Lower lobe of right lung (tissue), 2 donors: ENCODE measurements around the gene BTBD10. TPM values are rescaled to one million over a fixed set of nuclear protein-coding genes. Genes with fewer than 3 reads are reported as not detected.

Experiments used
- ATAC-seq, 2 donors: fragments of 200-7000 bp; cut with Tn5 transposase; one replicate each; pipeline ENCODE4 v1.9.1; 2020 to 2022; ENCODE audit warnings: mild to moderate bottlenecking in 2 of 2, moderate library complexity in 2 of 2
- DNase-seq: peaks from one replicate; pipeline ENCODE4 v3.0.0-alpha.2; 2020
- H3K27ac ChIP-seq: fragments of 200-600 bp; one replicate; pipeline ENCODE4 v1.8.0; 2022
- H3K27me3 ChIP-seq: fragments of 200-600 bp; one replicate; pipeline ENCODE4 v1.8.0; 2022; ENCODE audit warnings: low read depth
- H3K36me3 ChIP-seq: fragments of 200-600 bp; one replicate; pipeline ENCODE4 v1.8.0; 2022; ENCODE audit warnings: mild to moderate bottlenecking
- H3K4me1 ChIP-seq: fragments of 200-600 bp; one replicate; pipeline ENCODE4 v1.8.0; 2022
- H3K4me3 ChIP-seq: fragments of 200-600 bp; one replicate; pipeline ENCODE4 v1.8.0; 2022; ENCODE audit warnings: mild to moderate bottlenecking
- H3K9me3 ChIP-seq: fragments of 200-600 bp; one replicate; pipeline ENCODE4 v1.8.0; 2022
- CTCF ChIP-seq: fragments of 200-600 bp; IDR thresholded peaks from one replicate; pipeline ENCODE4 v1.8.0; 2022; ENCODE audit warnings: antibody characterized with exemption, mild to moderate bottlenecking
- intact Hi-C: fragments of 100-400 bp; cut with DNase I; formaldehyde crosslinking; loops from one replicate; pipeline ENCODE4 v1.11.0; 2022
- total RNA-seq: library from RNA; stranded (reverse); fragmentation: NEBNext Ultra II Directional; extraction: Animal tissue kit (Norgen Biotek cat#: 25700); gene quantifications from one replicate; pipeline ENCODE4 v1.2.1, GENCODE V29; 2021
- donor health status: DM: no; HTN: yes; CAD: no; lungs with severe emphysema.

The BTBD10 gene
- total RNA-seq, 1 donor from 2014 or later = 25.1 TPM

DNA sequence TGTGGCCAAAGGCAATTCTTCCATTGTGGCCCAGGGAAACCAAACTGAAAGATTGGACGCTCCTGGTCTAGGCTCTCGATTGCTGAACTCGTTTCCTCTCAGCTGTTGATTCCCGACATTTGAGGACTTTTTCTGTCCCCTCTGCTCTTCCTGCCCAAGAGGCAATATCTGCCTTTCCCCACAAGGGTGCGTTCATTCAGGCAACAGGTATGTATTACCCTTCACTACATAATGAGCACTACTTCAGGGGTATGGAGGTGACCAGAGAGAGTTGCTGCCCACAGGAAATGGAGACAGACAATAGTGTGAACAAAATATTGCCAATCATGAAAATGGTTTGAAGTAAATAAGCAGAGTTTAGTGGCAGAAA, 24.6 kb upstream of the BTBD10 start:
- Histone ChIP-seq H3K27ac (no peak overlapping the region), H3K27me3 (no peaks in the 10 kb centered on the region), H3K36me3 (no peaks in the 10 kb centered on the region), H3K4me3 (peak overlapping the region; percentile 43), H3K4me1 (no peaks in the 10 kb centered on the region), H3K9me3 (no peaks in the 10 kb centered on the region)
- DNase-seq = no peak
- intact Hi-C loops = no loop called here
- ATAC-seq = peak; percentile 75
- no peak for TF ChIP-seq CTCF

GRCh38 chr11:13486926-13487660, 24.1 kb upstream of the BTBD10 start:
- no peaks in the 10 kb centered on the region for H3K4me1 ChIP-seq
- H3K27me3 ChIP-seq = no peaks in the 10 kb centered on the region
- peak; percentile 56 for TF ChIP-seq CTCF
- DNase-seq (peak; percentile 82), ATAC-seq (peak; percentile 90 to 97)
- no peaks in the 10 kb centered on the region for H3K9me3 ChIP-seq
- no peaks in the 10 kb centered on the region for H3K36me3 ChIP-seq
- intact Hi-C loops = no loop called here
- H3K4me3 ChIP-seq = peak overlapping the region; percentile 43
- no peak overlapping the region for H3K27ac ChIP-seq

DNA sequence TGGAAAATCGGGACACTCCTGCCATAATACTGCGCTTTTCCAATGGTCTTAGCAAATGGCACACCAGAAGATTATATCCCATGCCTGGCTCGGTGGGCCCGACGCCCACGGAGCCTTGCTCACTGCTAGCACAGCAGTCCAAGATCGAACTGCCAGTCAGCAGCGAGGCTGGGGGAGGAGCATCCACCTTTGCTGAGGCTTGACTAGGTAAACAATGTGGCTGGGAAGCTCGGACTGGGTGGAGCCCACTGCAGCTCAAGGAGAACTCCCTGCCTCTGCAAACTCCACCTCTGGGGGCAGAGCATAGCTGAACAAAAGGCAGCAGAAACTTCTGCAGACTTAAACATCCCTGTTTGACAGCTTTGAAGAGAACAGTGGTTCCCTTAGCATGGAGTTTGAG, 17.2 kb upstream of the BTBD10 start:
- ATAC-seq = no peak
- Histone ChIP-seq H3K27ac (no peak overlapping the region), H3K4me3 (no peak overlapping the region), H3K36me3 (no peaks in the 10 kb centered on the region), H3K4me1 (no peaks in the 10 kb centered on the region), H3K9me3 (no peaks in the 10 kb centered on the region), H3K27me3 (no peaks in the 10 kb centered on the region)
- no peak for DNase-seq
- intact Hi-C loops = no loop called here
- no peak for TF ChIP-seq CTCF

DNA sequence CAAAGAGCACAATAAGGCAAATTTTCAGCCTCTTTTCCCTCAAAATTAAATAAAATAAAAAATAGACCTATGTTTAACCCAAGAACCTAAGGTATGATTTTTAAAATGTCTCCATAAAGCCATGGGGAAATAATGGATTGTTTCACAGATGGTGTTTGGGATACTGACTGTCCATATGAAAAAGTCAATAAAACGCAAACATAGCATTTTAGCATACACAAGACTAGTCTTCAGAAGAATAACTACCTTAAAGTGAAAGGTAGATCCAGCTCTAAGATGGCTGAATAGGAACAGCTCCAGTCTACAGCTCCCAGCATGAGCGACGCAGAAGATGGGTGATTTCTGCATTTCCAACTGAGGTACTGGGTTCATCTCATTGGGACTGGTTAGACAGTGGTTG, 16.7 kb upstream of the BTBD10 start:
- Histone ChIP-seq H3K27me3 (no peaks in the 10 kb centered on the region), H3K4me1 (no peaks in the 10 kb centered on the region), H3K27ac (no peak overlapping the region), H3K36me3 (no peaks in the 10 kb centered on the region), H3K9me3 (no peaks in the 10 kb centered on the region), H3K4me3 (no peak overlapping the region)
- no peak for DNase-seq
- intact Hi-C loops = no loop called here
- no peak for TF ChIP-seq CTCF
- no peak for ATAC-seq

DNA sequence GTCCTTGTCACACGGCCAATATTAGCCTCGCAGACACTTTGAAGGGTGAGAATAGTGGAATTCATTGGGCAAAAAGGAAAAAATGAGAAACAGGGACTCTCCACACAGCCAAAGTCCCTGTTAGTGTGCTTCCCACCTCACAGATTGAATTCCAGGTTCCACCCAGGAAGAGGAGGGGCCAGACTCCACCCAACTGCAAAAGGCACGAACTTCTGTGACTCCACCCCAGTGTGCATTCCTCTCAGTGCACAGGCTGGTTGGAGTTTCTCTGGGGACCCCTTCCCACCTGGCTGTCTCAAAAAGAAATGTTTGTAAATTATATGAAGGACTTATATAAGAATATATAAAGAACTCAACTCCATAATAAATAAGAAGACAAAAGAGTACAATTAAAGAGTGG, 12.1 kb upstream of the BTBD10 start:
- intact Hi-C loops = no loop called here

More for the DNA sequence above, 12.1 kb upstream of the BTBD10 start:
- DNase-seq (no peak), ATAC-seq (no peak)
- H3K27ac ChIP-seq = no peak overlapping the region
- no peak overlapping the region for H3K4me3 ChIP-seq
- no peaks in the 10 kb centered on the region for H3K27me3 ChIP-seq
- no peaks in the 10 kb centered on the region for H3K4me1 ChIP-seq
- H3K36me3 ChIP-seq = no peaks in the 10 kb centered on the region
- no peaks in the 10 kb centered on the region for H3K9me3 ChIP-seq
- TF ChIP-seq CTCF = no peak
